HG02642 (cell line): ENCODE data around the gene ANKRD65.
"Not testable (repeated sequence)": the region's sequence is repeated elsewhere in the genome, so short reads cannot be mapped to it uniquely, and the experiment has no call there.

ENCODE experiments used
- ATAC-seq: cut with Tn5 transposase; IDR thresholded peaks from one replicate; pipeline ENCODE4 v1.9.1; 2021; ENCODE audit warnings: mild to moderate bottlenecking; ENCODE audit not compliant: unreplicated experiment, poor library complexity

The ANKRD65 gene

GRCh38 chr1:1373815-1374588, 47.1 kb downstream of the ANKRD65 start:
- no peak for ATAC-seq

DNA sequence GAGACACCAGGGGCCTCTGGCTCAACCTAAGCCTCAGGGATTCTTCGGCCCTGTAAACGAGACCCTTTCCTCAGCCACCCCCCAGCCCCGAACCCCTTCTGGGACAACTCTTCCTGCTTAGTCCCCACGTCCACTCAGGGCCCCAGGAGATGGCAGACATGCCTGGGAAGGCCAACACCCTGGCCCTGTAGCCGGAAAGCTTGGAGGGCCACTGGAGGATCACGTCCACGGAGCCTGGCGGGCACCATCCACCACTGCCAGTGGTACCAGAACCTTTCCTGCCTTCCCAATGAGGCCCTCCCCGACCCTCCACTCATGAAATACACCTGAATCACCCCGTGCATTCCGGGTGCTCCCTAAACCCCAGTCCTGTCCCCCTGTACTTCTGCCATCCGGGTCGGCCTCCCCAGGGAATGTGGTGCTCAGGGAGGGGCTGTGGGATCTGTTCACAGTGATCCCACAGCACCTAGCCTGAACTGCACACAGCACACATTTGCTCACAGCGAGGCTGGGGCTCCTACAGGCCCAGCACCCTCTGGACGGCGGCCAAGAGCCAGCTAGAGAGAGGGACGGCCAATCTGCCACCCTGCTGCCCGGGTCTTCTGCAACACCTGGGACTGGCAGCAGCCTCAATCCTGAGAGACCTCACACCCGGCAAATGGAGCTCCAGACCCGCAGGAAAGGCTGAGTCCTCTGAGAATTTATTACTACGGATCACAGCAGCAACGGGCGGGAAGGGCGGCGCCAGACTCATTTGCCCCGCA, 47.8 kb downstream of the ANKRD65 start:
- ATAC-seq = no peak

DNA sequence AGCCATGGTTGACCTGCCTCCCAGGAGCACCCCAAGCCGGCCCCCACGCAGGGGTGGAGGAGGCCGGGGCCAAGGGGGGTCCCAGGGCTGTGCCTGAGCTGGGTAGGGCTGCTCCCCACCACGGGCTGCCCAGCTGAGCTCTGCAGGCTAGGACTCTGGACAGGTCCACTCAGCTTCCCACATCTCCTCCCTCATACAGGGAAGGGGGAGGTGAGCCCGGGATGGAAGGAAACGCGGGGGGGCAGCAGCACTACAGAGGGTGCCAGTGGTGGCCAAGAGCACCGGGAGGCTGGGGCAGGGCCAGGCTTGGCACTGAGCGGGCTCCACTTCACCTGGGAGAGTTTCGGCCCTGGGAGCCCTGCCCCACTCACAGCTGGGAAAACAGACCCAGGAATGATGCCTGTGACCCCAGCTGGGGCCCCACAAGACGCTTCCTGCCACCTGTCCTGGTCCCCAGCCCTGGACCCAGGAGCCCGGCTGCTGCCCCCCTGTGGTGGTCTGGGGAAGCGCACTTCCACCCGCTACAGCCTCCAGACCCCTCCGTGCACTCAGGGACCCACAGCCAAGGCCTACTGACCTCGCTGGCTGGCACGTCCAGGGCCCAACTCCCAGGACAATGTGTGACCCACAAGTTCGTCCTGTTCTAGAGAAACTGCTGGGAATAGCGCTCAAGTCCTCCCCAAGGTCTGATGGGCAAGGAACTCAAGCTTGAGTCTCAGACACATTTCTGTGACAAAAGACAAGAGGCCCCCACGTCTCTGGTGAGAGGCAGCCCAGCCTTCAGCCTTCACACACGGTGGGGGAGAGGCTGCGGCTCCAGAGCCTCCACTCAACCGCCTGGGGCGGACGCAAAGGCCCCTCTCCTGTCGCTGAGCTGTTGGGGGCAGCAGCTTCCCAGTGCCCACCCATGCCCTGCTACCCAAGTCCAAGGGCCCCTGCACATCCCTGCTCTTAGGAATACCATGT, 49.0 kb downstream of the ANKRD65 start:
- no peak for ATAC-seq

GRCh38 chr1:1371364-1371745, 49.7 kb downstream of the ANKRD65 start:
- no peak for ATAC-seq

GRCh38 chr1:1370771-1371300, 50.2 kb downstream of the ANKRD65 start:
- ATAC-seq = no peak

- not testable (repeated sequence) for ATAC-seq
Observed at GRCh38 chr1:1370094-1370493, 51.0 kb downstream of the ANKRD65 start.
